Chondrocyte (in vitro differentiated cells): ENCODE measurements around the gene UBXN4. TPM values are rescaled to one million over a fixed set of nuclear protein-coding genes. Genes with fewer than 3 reads are reported as not detected.

Experiments
- DNase-seq: peaks from one replicate; pipeline ENCODE4 v3.0.0; 2021; ENCODE audit warnings: mixed read lengths, low spot score
- H3K27ac Mint-ChIP-seq: one replicate; pipeline ENCODE4 v1.8.0; 2021; ENCODE audit warnings: mild to moderate bottlenecking, moderate library complexity, mixed read lengths; ENCODE audit not compliant: unreplicated experiment
- H3K27me3 Mint-ChIP-seq: 2 replicates; pipeline ENCODE4 v1.8.0; 2021; ENCODE audit warnings: low read depth, mixed read lengths
- H3K36me3 Mint-ChIP-seq: 2 replicates; pipeline ENCODE4 v1.8.0; 2021; ENCODE audit warnings: low read depth, mixed read lengths
- H3K4me1 Mint-ChIP-seq: 2 replicates; pipeline ENCODE4 v1.8.0; 2021; ENCODE audit warnings: low read depth, mild to moderate bottlenecking, mixed read lengths
- H3K4me3 Mint-ChIP-seq: one replicate; pipeline ENCODE4 v1.8.0; 2021; ENCODE audit warnings: mild to moderate bottlenecking, moderate library complexity, mixed read lengths; ENCODE audit not compliant: unreplicated experiment
- H3K9me3 Mint-ChIP-seq: 2 replicates; pipeline ENCODE4 v1.8.0; 2021; ENCODE audit warnings: low read depth, mixed read lengths
- CTCF ChIP-seq: fragments of 200-600 bp; sonication (generic); IDR thresholded peaks from 2 replicates; pipeline ENCODE4 v1.5.0; 2021; ENCODE audit warnings: antibody characterized with exemption, mild to moderate bottlenecking, moderate library complexity
- total RNA-seq: library from RNA; stranded (reverse); gene quantifications from 3 replicates; pipeline ENCODE4 v1.2.1, GENCODE V29; 2021

The UBXN4 gene
- total RNA-seq, 1 donor from 2014 or later: 72.5 TPM

GRCh38 chr2:135797497-135798274, 56.0 kb downstream of the UBXN4 start:
- H3K27me3 Mint-ChIP-seq: no peaks in the 10 kb centered on the region
- H3K36me3 Mint-ChIP-seq: no peaks in the 10 kb centered on the region
- peaks cover 5% of the 10 kb centered on the region for H3K9me3 Mint-ChIP-seq
- TF ChIP-seq CTCF: peak; percentile 92
- H3K4me3 Mint-ChIP-seq: no peak overlapping the region
- H3K4me1 Mint-ChIP-seq: peaks cover 8% of the 10 kb centered on the region
- H3K27ac Mint-ChIP-seq: no peak overlapping the region
- no peak for DNase-seq

GRCh38 chr2:135798275-135798705, 56.6 kb downstream of the UBXN4 start:
- Mint-ChIP-seq H3K27me3 (no peaks in the 10 kb centered on the region), H3K4me3 (no peak overlapping the region), H3K36me3 (no peaks in the 10 kb centered on the region), H3K4me1 (peaks cover 4% of the 10 kb centered on the region), H3K9me3 (peaks cover 5% of the 10 kb centered on the region), H3K27ac (no peak overlapping the region)
- TF ChIP-seq CTCF: no peak
- no peak for DNase-seq

- DNase-seq: no peak
- TF ChIP-seq CTCF: peak; percentile 58
- H3K9me3 Mint-ChIP-seq: peaks cover 5% of the 10 kb centered on the region
- no peaks in the 10 kb centered on the region for H3K36me3 Mint-ChIP-seq
- no peaks in the 10 kb centered on the region for H3K27me3 Mint-ChIP-seq
- no peak overlapping the region for H3K27ac Mint-ChIP-seq
- H3K4me3 Mint-ChIP-seq: no peak overlapping the region
- peaks cover 4% of the 10 kb centered on the region for H3K4me1 Mint-ChIP-seq
Observed at GRCh38 chr2:135798762-135799161, 57.1 kb downstream of the UBXN4 start.

- Mint-ChIP-seq H3K4me3 (no peak overlapping the region), H3K27ac (no peak overlapping the region), H3K36me3 (no peaks in the 10 kb centered on the region), H3K9me3 (peaks cover 5% of the 10 kb centered on the region), H3K27me3 (no peaks in the 10 kb centered on the region), H3K4me1 (peaks cover 4% of the 10 kb centered on the region)
- DNase-seq: no peak
- TF ChIP-seq CTCF: peak; percentile 21
Observed at GRCh38 chr2:135799738-135800137, 58.1 kb downstream of the UBXN4 start.

GRCh38 chr2:135800513-135801460, 59.1 kb downstream of the UBXN4 start:
- Mint-ChIP-seq H3K4me1 (peaks cover 4% of the 10 kb centered on the region), H3K36me3 (no peaks in the 10 kb centered on the region), H3K27ac (no peak overlapping the region), H3K27me3 (no peaks in the 10 kb centered on the region), H3K9me3 (peaks cover 5% of the 10 kb centered on the region), H3K4me3 (no peak overlapping the region)
- no peak for DNase-seq
- peak; percentile 26 for TF ChIP-seq CTCF
